IMR-90 (cell line): Measurements from ENCODE around the gene PRRC2A. TPM values are rescaled to one million over a fixed set of nuclear protein-coding genes. Genes with fewer than 3 reads are reported as not detected.

ENCODE experiments used
- ATAC-seq: fragments of 200-7000 bp; cut with Tn5 transposase; 2 replicates; pipeline ENCODE4 v1.9.1; 2020; ENCODE audit warnings: low read depth, mild to moderate bottlenecking, moderate library complexity
- BruUV-seq: library from RNA; stranded (reverse); fragments of 400-500 nt; replicated peaks from 2 replicates; lab custom pipeline; 2021; lab: Mats Ljungman, UMichigan
- CTCF ChIA-PET: fragments of 300-600 bp; formaldehyde crosslinking; extraction: SDS; loops from one replicate; lab custom pipeline; 2021; ENCODE audit warnings: antibody characterized with exemption; lab: Yijun Ruan, JAX
- POLR2A ChIA-PET: fragments of 300-600 bp; sonication (Branson Sonifier 250); formaldehyde crosslinking; loops from one replicate; lab custom pipeline; 2022; ENCODE audit warnings: antibody characterized with exemption; ENCODE audit not compliant: unreplicated experiment; lab: Charles Lee
- DNase-seq: peaks from one replicate; pipeline ENCODE4 v3.0.0; 2013
- H2AFZ ChIP-seq: replicated peaks from 2 replicates; pipeline ENCODE3; 2013; ENCODE audit warnings: low read length, mild to moderate bottlenecking; ENCODE audit not compliant: poor library complexity
- H2AK5ac ChIP-seq: 2 replicates; pipeline ENCODE4 v1.6.1; 2013; ENCODE audit warnings: low read depth, low read length, inconsistent platforms
- H2AK9ac ChIP-seq: replicated peaks from 2 replicates; pipeline ENCODE3; 2013; ENCODE audit warnings: mild to moderate bottlenecking, low read depth, low read length, moderate library complexity; ENCODE audit not compliant: poor library complexity
- H2BK120ac ChIP-seq: 2 replicates; pipeline ENCODE4 v1.6.1; 2013; ENCODE audit warnings: low read depth, low read length, inconsistent platforms
- H2BK15ac ChIP-seq: 3 replicates; pipeline ENCODE4 v1.6.1; 2013; ENCODE audit warnings: low read depth, low read length, inconsistent platforms
- H2BK20ac ChIP-seq: 2 replicates; pipeline ENCODE4 v1.6.1; 2013; ENCODE audit warnings: low read depth, mild to moderate bottlenecking, inconsistent platforms, low read length, moderate library complexity
- H2BK5ac ChIP-seq: 2 replicates; pipeline ENCODE4 v1.6.1; 2013; ENCODE audit warnings: mild to moderate bottlenecking, low read depth, low read length, inconsistent platforms; ENCODE audit not compliant: poor library complexity, severe bottlenecking
- H3K14ac ChIP-seq: replicated peaks from 2 replicates; pipeline ENCODE4 v1.6.1; 2013; ENCODE audit warnings: low read depth, low read length, inconsistent platforms
- H3K18ac ChIP-seq: 2 replicates; pipeline ENCODE4 v1.6.1; 2013; ENCODE audit warnings: low read depth, low read length, control low read depth
- H3K23ac ChIP-seq: 2 replicates; pipeline ENCODE4 v1.6.1; 2013; ENCODE audit warnings: low read depth, low read length, inconsistent platforms
- H3K27ac ChIP-seq: 2 replicates; pipeline ENCODE4 v1.5.1; 2013; ENCODE audit warnings: mild to moderate bottlenecking, control low read depth, low read length; ENCODE audit not compliant: insufficient read depth
- H3K27me3 ChIP-seq: 2 replicates; pipeline ENCODE4 v1.6.1; 2013; ENCODE audit warnings: low read length; ENCODE audit not compliant: control insufficient read depth, insufficient read depth
- H3K36me3 ChIP-seq: 2 replicates; pipeline ENCODE4 v1.6.1; 2013; ENCODE audit warnings: low read length, mixed read lengths; ENCODE audit not compliant: control insufficient read depth, insufficient read depth
- H3K4ac ChIP-seq: 2 replicates; pipeline ENCODE4 v1.6.1; 2013; ENCODE audit warnings: low read depth, low read length, inconsistent platforms
- H3K4me1 ChIP-seq: 2 replicates; pipeline ENCODE4 v1.6.1; 2013; ENCODE audit warnings: low read length, mixed read lengths; ENCODE audit not compliant: control insufficient read depth, insufficient read depth
- H3K4me2 ChIP-seq: 2 replicates; pipeline ENCODE4 v1.6.1; 2013; ENCODE audit warnings: low read depth, mild to moderate bottlenecking, control low read depth, low read length, moderate library complexity
- H3K4me3 ChIP-seq: 2 replicates; pipeline ENCODE4 v1.5.1; 2013; ENCODE audit warnings: low read depth, mild to moderate bottlenecking, control low read depth, low read length, moderate library complexity; ENCODE audit not compliant: insufficient read depth
- H3K56ac ChIP-seq: 2 replicates; pipeline ENCODE4 v1.6.1; 2013; ENCODE audit warnings: low read length, inconsistent platforms; ENCODE audit not compliant: insufficient read depth; ENCODE audit errors: extremely low read depth
- H3K79me1 ChIP-seq, 2 experiments: 2 replicates each; pipeline ENCODE4 v1.6.1; 2013; ENCODE audit warnings: low read length in 2 of 2, inconsistent platforms in 1 of 2, low read depth in 1 of 2
- H3K9ac ChIP-seq: 2 replicates; pipeline ENCODE4 v1.6.1; 2013; ENCODE audit warnings: low read depth, low read length, control low read depth
- H3K9me1 ChIP-seq: 2 replicates; pipeline ENCODE4 v1.6.1; 2013; ENCODE audit warnings: low read length, inconsistent platforms; ENCODE audit not compliant: insufficient read depth
- H3K9me3 ChIP-seq: 2 replicates; pipeline ENCODE4 v1.6.1; 2013; ENCODE audit warnings: low read length; ENCODE audit not compliant: control insufficient read depth, insufficient read depth
- H4K20me1 ChIP-seq: 2 replicates; pipeline ENCODE4 v1.6.1; 2013; ENCODE audit warnings: low read length, inconsistent platforms; ENCODE audit not compliant: insufficient read depth
- H4K5ac ChIP-seq: 2 replicates; pipeline ENCODE4 v1.6.1; 2013; ENCODE audit warnings: mild to moderate bottlenecking, low read depth, low read length, control low read depth
- H4K8ac ChIP-seq, 2 experiments: 2 replicates each; pipeline ENCODE4 v1.6.1; 2013; ENCODE audit warnings: low read depth in 2 of 2, low read length in 2 of 2, control low read depth in 1 of 2, inconsistent platforms in 1 of 2
- H4K91ac ChIP-seq: 2 replicates; pipeline ENCODE4 v1.6.1; 2013; ENCODE audit warnings: low read depth, low read length, inconsistent platforms; ENCODE audit not compliant: insufficient read depth
- CEBPB ChIP-seq: IDR thresholded peaks from 2 replicates; pipeline ENCODE4 v1.6.1; 2012; ENCODE audit warnings: low read depth, low read length, improper control_type of control experiment
- FOS ChIP-seq: fragments of 150-350 bp; IDR thresholded peaks from 2 replicates; pipeline ENCODE4 v1.6.1; 2016; ENCODE audit warnings: low read depth, low read length
- RCOR1 ChIP-seq: IDR thresholded peaks from 2 replicates; pipeline ENCODE4 v1.6.1; 2012; ENCODE audit warnings: mild to moderate bottlenecking, low read length, improper control_type of control experiment; ENCODE audit not compliant: insufficient replicate concordance
- RFX5 ChIP-seq: IDR thresholded peaks from 2 replicates; pipeline ENCODE4 v1.8.0; 2012; ENCODE audit warnings: low read depth, mild to moderate bottlenecking, low read length, moderate library complexity
- SMC3 ChIP-seq: fragments of 150-350 bp; IDR thresholded peaks from 2 replicates; pipeline ENCODE4 v1.6.1; 2016; ENCODE audit warnings: low read depth, mild to moderate bottlenecking, antibody characterized with exemption, low read length, moderate library complexity
- WGBS, 2 experiments: methylation state at CpG; one replicate each; pipeline versions ENCODE4 v1.1.5 to v1.1.7; 2013; ENCODE audit warnings: missing lambda C conversion rate in 2 of 2; ENCODE audit not compliant: insufficient read length in 1 of 2; ENCODE audit errors: extremely low coverage in 2 of 2; 5-methylcytosine and 5-hydroxymethylcytosine counted together
- dilution Hi-C: fragments of 300-500 bp; cut with HindIII; formaldehyde crosslinking; loops from one replicate; pipeline ENCODE4 v1.14.3; 2018; ENCODE audit warnings: low sequenced_read_pairs; ENCODE audit not compliant: unreplicated experiment
- in situ Hi-C: fragments of 300-500 bp; cut with MboI; formaldehyde crosslinking; loops from 3 replicates; pipeline ENCODE4 v1.14.3; 2019; ENCODE audit warnings: low sequenced_read_pairs, inconsistent platforms, mixed read lengths
- intact Hi-C: fragments of 100-400 bp; cut with micrococcal nuclease; formaldehyde crosslinking; loops from 2 replicates; pipeline ENCODE4 v1.10.0; 2022
- polyA plus RNA-seq, 3 experiments: library from polyadenylated mRNA; depleted of rRNA; stranded (reverse); fragments of >200 nt; gene quantifications; 2 replicates each; pipeline ENCODE4 v1.2.3, GENCODE V29; 2012; ENCODE audit warnings: low replicate concordance in 1 of 3
- total RNA-seq: library from RNA; depleted of rRNA; stranded (reverse); fragments of >200 nt; gene quantifications from 2 replicates; pipeline ENCODE4 v1.2.3, GENCODE V29; 2012

Gene PRRC2A
- total and polyA plus RNA-seq, 2 of the 4 experiments (the other 2 are of a cell fraction), result 7.7 to 88.6 TPM

DNA sequence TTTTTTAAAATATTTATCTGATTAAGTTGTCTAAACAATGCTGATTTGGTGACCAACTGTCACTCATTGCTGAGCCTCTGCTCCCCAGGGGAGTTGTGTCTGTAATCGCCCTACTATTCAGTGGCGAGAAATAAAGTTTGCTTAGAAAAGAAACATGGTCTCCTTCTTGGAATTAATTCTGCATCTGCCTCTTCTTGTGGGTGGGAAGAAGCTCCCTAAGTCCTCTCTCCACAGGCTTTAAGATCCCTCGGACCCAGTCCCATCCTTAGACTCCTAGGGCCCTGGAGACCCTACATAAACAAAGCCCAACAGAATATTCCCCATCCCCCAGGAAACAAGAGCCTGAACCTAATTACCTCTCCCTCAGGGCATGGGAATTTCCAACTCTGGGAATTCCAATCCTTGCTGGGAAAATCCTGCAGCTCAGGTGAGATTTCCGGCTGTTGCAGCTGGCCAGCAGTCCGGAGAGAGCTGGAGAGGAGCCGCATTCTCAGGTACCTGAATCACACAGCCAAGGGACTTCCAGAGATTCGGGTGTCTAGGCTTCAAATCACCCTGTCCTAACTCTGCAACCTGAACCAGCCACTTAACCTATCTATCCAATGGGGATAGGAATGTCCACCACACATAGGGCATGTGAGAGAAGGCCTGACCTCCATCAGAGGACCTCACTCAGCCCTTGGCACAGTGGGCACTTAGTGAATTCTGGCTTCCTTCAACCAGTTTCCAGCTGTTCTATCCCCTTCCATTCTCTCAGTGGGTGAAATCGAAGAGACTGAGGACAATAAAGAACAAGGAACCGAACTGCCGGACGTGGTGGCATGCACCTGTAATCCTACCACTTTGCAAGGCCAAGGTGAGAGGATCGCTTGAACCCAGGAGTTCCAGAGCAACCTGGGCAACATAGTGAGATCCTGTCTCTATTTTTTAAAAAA lies 42.1 kb upstream of the PRRC2A start (continued):
- TF ChIP-seq CEBPB (no peak), SMC3 (no peak)

DNA sequence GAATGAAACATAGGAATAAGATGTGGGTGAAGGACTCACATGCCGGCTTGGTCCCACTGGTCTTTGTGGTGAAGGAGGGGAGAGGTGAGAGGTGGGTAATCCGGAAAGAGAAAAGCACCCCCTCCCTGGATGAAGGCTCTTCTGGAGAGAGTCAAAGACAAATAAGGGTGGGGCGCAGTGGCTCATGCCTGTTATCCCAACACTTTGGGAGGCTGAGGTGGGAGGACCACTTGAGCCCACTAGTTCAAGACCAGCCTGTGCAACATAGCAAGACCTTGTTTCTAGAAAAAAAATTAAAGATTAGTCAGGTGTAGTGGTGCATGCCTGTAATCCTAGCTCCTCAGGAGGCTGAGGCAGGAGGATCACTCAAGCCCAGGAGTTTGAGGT lies 41.4 kb upstream of the PRRC2A start:
- H3K79me1 ChIP-seq, result no peaks in the 10 kb centered on the region
- in situ Hi-C loops, result no loop called here
- H2AFZ ChIP-seq, result no peak overlapping the region
- H2BK20ac ChIP-seq, result no peak overlapping the region
- H3K18ac ChIP-seq, result no peak overlapping the region
- intact Hi-C loops, result no loop called here
- no peak overlapping the region for H3K14ac ChIP-seq
- ChIA-PET POLR2A (no interaction called here), CTCF (no interaction called here)
- H3K27ac ChIP-seq, result no peak overlapping the region
- H4K5ac ChIP-seq, result no peak overlapping the region
- H2AK9ac ChIP-seq, result no peak overlapping the region
- DNase-seq (no peak), ATAC-seq (no peak)
- no peak overlapping the region for H4K8ac ChIP-seq
- H3K36me3 ChIP-seq, result no peaks in the 10 kb centered on the region
- H3K9me3 ChIP-seq, result no peaks in the 10 kb centered on the region
- no peak overlapping the region for H2AK5ac ChIP-seq
- TF ChIP-seq RCOR1, result no peak
- TF ChIP-seq RFX5, result no peak
- no peak for TF ChIP-seq FOS
- no peak for TF ChIP-seq SMC3
- H2BK15ac ChIP-seq, result no peak overlapping the region
- no peak overlapping the region for H3K4me2 ChIP-seq
- no peak overlapping the region for H2BK5ac ChIP-seq
- no peak overlapping the region for H3K23ac ChIP-seq
- H3K27me3 ChIP-seq, result peaks cover 19% of the 10 kb centered on the region
- WGBS, 2 experiments, result no CpG with 5 or more reads among the region's 3 CpGs
- dilution Hi-C loops, result no loop called here
- H2BK120ac ChIP-seq, result no peak overlapping the region
- H3K9me1 ChIP-seq, result no peaks in the 10 kb centered on the region; the same call in 1 of the 2 replicates
- H3K4me1 ChIP-seq, result peaks cover 4% of the 10 kb centered on the region; the same call in 1 of the 2 replicates
- H4K91ac ChIP-seq, result no peak overlapping the region
- H3K4ac ChIP-seq, result no peak overlapping the region
- H3K9ac ChIP-seq, result no peak overlapping the region
- no peak overlapping the region for H3K56ac ChIP-seq
- H4K20me1 ChIP-seq, result no peaks in the 10 kb centered on the region
- H3K4me3 ChIP-seq, result no peak overlapping the region
- no TSS peak for BruUV-seq
